Gastrocnemius medialis (tissue), 4 donors: ENCODE measurements around the gene RABGEF1. TPM values are rescaled to one million over a fixed set of nuclear protein-coding genes. Genes with fewer than 3 reads are reported as not detected.

Source experiments
- ATAC-seq, 2 donors: fragments of 150-250 bp; one replicate each; pipeline ENCODE4 v1.9.1; 2016
- DNase-seq, 2 donors: peaks; one replicate each; pipeline ENCODE4 v3.0.0-alpha.2; 2019
- H3K27ac ChIP-seq, 4 donors: fragments of 200-600 bp; sonication (generic); 1 replicate in 1 of 4; 2 replicates in 3 of 4; pipeline ENCODE4 v1.5.1; 2016 to 2018; ENCODE audit warnings: mild to moderate bottlenecking in 2 of 4, moderate library complexity in 1 of 4
- H3K27me3 ChIP-seq, 3 donors: fragments of 200-600 bp; sonication (generic) in 2 of 3; 1 replicate in 1 of 3; 2 replicates in 2 of 3; pipeline versions ENCODE4 v1.5.1 to v1.6.0; 2016 to 2019; ENCODE audit warnings: mild to moderate bottlenecking in 1 of 3, moderate library complexity in 1 of 3
- H3K36me3 ChIP-seq, 2 donors: fragments of 200-600 bp; sonication (generic) in 1 of 2; one replicate each; pipeline ENCODE4 v1.5.1; 2017 to 2018
- H3K4me1 ChIP-seq, 2 donors: fragments of 200-600 bp; sonication (generic) in 1 of 2; one replicate each; pipeline ENCODE4 v1.5.1; 2016 to 2017; ENCODE audit warnings: mild to moderate bottlenecking in 2 of 2
- H3K4me3 ChIP-seq, 4 donors: fragments of 200-600 bp; sonication (generic) in 3 of 4; 1 replicate in 1 of 4; 2 replicates in 3 of 4; pipeline ENCODE4 v1.5.1; 2016 to 2019; ENCODE audit warnings: mild to moderate bottlenecking in 2 of 4
- H3K9me3 ChIP-seq, 3 donors: fragments of 200-600 bp; sonication (generic) in 2 of 3; 1 replicate in 1 of 3; 2 replicates in 2 of 3; pipeline ENCODE4 v1.5.1; 2016 to 2019
- POLR2A ChIP-seq, 2 donors: fragments of 450-650 bp; IDR thresholded peaks; one replicate each; pipeline ENCODE4 v1.6.1; 2017; ENCODE audit warnings: antibody characterized with exemption in 2 of 2, mild to moderate bottlenecking in 2 of 2, moderate library complexity in 2 of 2
- in situ Hi-C, 4 donors: fragments of 200-750 bp; cut with MboI; loops; one replicate each; pipeline versions ENCODE4 v1.15.0 to v1.8.0; 2017; ENCODE audit warnings: low sequenced_read_pairs in 4 of 4
- intact Hi-C: fragments of 100-400 bp; cut with DNase I; formaldehyde crosslinking; loops from one replicate; pipeline ENCODE4 v1.15.1; 2023; ENCODE audit warnings: low total_unique reads
- total RNA-seq, 4 donors: library from RNA; depleted of rRNA; stranded (reverse); fragments of >200 nt; gene quantifications; one replicate each; pipeline versions ENCODE4 v1.1.0 to v1.2.3, GENCODE V29; 2016
- TF ChIP-seq, protein P1 (sequence below), 5 experiments: fragments of 450-650 bp in 3 of 5; fragments of 200-600 bp in 2 of 5; sonication (generic) in 2 of 5; IDR thresholded peaks in 4 of 5; conservative IDR thresholded peaks in 1 of 5; 1 replicate in 4 of 5; 2 replicates in 1 of 5; pipeline ENCODE4 v1.5.1; 2016 to 2019; ENCODE audit warnings: antibody characterized with exemption in 5 of 5, mild to moderate bottlenecking in 3 of 5, moderate library complexity in 3 of 5

The RABGEF1 gene
- total RNA-seq, 4 donors from 2014 or later = 18.8 to 29.7 (median 24.9) TPM

- H3K4me1 ChIP-seq = no peaks in the 10 kb centered on the region
Measured at GRCh38 chr7:66732439-66732838, 8.1 kb upstream of the RABGEF1 start.

DNA sequence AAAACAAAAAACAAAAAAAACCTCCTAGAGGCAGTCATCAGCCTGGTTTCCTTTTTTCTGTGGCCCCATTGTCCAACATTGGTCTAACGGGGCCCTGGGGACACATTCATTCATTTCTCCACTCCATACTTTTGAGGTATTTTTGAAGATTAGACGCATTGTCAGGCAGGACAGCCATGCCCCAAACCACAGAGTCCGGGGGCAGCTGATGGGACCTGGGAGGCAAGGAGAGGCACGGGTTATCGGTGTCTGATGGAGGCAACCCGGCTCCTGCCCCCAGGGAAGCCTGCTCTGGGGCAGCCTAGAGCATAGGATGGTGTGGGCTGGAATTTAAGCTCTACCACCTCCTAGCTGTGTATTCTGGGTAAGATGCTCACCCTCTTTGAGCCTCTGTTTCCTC, 6.5 kb upstream of the RABGEF1 start:
- ATAC-seq = no peak
- intact Hi-C loops = no loop called here
- DNase-seq = no peak
- H3K9me3 ChIP-seq = no peaks in the 10 kb centered on the region
- H3K4me3 ChIP-seq = no peak overlapping the region
- TF ChIP-seq, protein P1, sequence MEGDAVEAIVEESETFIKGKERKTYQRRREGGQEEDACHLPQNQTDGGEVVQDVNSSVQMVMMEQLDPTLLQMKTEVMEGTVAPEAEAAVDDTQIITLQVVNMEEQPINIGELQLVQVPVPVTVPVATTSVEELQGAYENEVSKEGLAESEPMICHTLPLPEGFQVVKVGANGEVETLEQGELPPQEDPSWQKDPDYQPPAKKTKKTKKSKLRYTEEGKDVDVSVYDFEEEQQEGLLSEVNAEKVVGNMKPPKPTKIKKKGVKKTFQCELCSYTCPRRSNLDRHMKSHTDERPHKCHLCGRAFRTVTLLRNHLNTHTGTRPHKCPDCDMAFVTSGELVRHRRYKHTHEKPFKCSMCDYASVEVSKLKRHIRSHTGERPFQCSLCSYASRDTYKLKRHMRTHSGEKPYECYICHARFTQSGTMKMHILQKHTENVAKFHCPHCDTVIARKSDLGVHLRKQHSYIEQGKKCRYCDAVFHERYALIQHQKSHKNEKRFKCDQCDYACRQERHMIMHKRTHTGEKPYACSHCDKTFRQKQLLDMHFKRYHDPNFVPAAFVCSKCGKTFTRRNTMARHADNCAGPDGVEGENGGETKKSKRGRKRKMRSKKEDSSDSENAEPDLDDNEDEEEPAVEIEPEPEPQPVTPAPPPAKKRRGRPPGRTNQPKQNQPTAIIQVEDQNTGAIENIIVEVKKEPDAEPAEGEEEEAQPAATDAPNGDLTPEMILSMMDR (IDR thresholded peaks at IDR 0.05 in 4 of 5, conservative IDR thresholded peaks at IDR 0.05 in 1 of 5) = no peak
- no peak for TF ChIP-seq POLR2A (IDR thresholded peaks at IDR 0.05)
- no peaks in the 10 kb centered on the region for H3K27me3 ChIP-seq
- in situ Hi-C loops = no loop called here
- H3K4me1 ChIP-seq = peaks cover 0 to 6% of the 10 kb centered on the region in 2 donors
- H3K27ac ChIP-seq = no peak overlapping the region
- H3K36me3 ChIP-seq = peaks cover 0 to 8% of the 10 kb centered on the region in 2 donors

More at GRCh38 chr7:66732439-66732838, 8.1 kb upstream of the RABGEF1 start:
- Histone ChIP-seq H3K4me3 (no peak overlapping the region), H3K36me3 (peaks cover 0 to 8% of the 10 kb centered on the region in 2 donors), H3K9me3 (no peaks in the 10 kb centered on the region), H3K27ac (no peak overlapping the region), H3K27me3 (no peaks in the 10 kb centered on the region)
- ATAC-seq = no peak
- DNase-seq = no peak
- in situ Hi-C loops (no loop called here), intact Hi-C loops (no loop called here)
- TF ChIP-seq, protein P1 (IDR thresholded peaks at IDR 0.05 in 4 of 5, conservative IDR thresholded peaks at IDR 0.05 in 1 of 5) = no peak
- no peak for TF ChIP-seq POLR2A (IDR thresholded peaks at IDR 0.05)

- Histone ChIP-seq H3K4me3 (no peak overlapping the region), H3K4me1 (peaks cover 4 to 15% of the 10 kb centered on the region in 2 donors), H3K27me3 (no peaks in the 10 kb centered on the region), H3K36me3 (peaks cover 0 to 8% of the 10 kb centered on the region in 2 donors), H3K27ac (no peak overlapping the region), H3K9me3 (no peaks in the 10 kb centered on the region)
- TF ChIP-seq, protein P1 (IDR thresholded peaks at IDR 0.05 in 4 of 5, conservative IDR thresholded peaks at IDR 0.05 in 1 of 5) = no peak
- TF ChIP-seq POLR2A (IDR thresholded peaks at IDR 0.05) = no peak
- in situ Hi-C loops = no loop called here
- ATAC-seq (no peak), DNase-seq (no peak)
- intact Hi-C loops = no loop called here
Measured at GRCh38 chr7:66735154-66735553, 5.4 kb upstream of the RABGEF1 start.

DNA sequence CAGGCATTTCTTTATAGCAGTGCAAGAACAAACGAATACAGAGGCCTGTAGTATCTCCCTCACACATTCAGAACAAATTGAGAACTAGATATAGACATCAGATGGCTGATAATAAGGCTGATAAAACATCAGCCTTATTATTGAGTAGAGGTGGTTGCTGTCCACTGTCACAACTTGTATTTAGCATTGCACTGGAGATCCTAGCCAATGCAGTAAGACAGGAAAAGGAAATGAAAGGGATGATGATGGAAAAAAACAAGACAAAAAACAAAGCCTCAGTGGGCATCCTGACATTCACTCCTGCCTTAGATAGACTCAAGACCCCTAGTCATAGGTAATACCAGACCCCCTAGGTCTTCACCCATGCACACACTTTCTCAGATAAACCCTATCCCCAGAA, 4.7 kb upstream of the RABGEF1 start:
- H3K9me3 ChIP-seq = no peaks in the 10 kb centered on the region
- H3K27ac ChIP-seq = no peak overlapping the region
- no peak for ATAC-seq
- peaks cover 4 to 15% of the 10 kb centered on the region in 2 donors for H3K4me1 ChIP-seq
- no peaks in the 10 kb centered on the region for H3K27me3 ChIP-seq
- H3K4me3 ChIP-seq = no peak overlapping the region
- no peak for DNase-seq
- TF ChIP-seq, protein P1 (IDR thresholded peaks at IDR 0.05 in 4 of 5, conservative IDR thresholded peaks at IDR 0.05 in 1 of 5) = no peak
- in situ Hi-C loops (no loop called here), intact Hi-C loops (no loop called here)
- peaks cover 0 to 8% of the 10 kb centered on the region in 2 donors for H3K36me3 ChIP-seq

DNA sequence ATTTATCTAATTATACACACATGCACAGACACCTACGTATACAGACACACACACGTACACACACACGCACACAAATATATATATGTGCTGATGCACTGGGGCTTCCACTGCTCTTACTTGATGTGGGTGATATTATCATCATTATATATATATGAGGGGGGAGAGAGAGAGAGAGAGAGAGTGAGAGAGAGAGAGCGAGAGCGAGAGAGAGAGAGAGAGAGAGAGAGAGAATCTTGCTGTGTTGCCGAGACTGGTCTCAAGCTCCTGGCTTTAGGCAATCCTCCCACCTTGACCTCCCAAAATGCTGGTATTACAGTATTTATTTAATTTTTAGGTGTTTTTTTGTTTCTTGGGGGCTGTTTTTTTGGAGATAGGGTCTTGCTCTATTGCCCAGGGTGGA, 3.6 kb upstream of the RABGEF1 start:
- Histone ChIP-seq H3K36me3 (peaks cover 0 to 8% of the 10 kb centered on the region in 2 donors), H3K4me3 (no peak overlapping the region), H3K9me3 (no peaks in the 10 kb centered on the region), H3K27ac (no peak overlapping the region), H3K27me3 (no peaks in the 10 kb centered on the region), H3K4me1 (peaks cover 9 to 15% of the 10 kb centered on the region in 2 donors)
- intact Hi-C loops = no loop called here
- in situ Hi-C loops = no loop called here
- ATAC-seq = no peak
- DNase-seq = no peak
- TF ChIP-seq POLR2A (IDR thresholded peaks at IDR 0.05) = no peak
- TF ChIP-seq, protein P1 (IDR thresholded peaks at IDR 0.05 in 4 of 5, conservative IDR thresholded peaks at IDR 0.05 in 1 of 5) = no peak
